ENCODE data around the gene LDLRAD4.

The LDLRAD4 gene

GRCh38 chr18:13520306-13520705 lies 301.7 kb downstream of the LDLRAD4 start:
- TF ChIP-seq CTCF (IDR thresholded peaks at IDR 0.05; ENCODE audit: insufficient read depth, low read length, poor library complexity, severe bottlenecking) (no peak), EZH2phosphoT487 (conservative IDR thresholded peaks at IDR 0.05; ENCODE audit: low read length) (no peak)
- Histone ChIP-seq H3K9me2 (replicated peaks; ENCODE audit: insufficient read depth, low read length) (no peaks in the 10 kb centered on the region), H3F3A (ENCODE audit: insufficient read depth) (no peaks in the 10 kb centered on the region), H3K9ac (ENCODE audit: low read length) (no peak overlapping the region), H3K9me3 (ENCODE audit: insufficient read depth, low read length) (no peaks in the 10 kb centered on the region), H2AFZ (ENCODE audit: low read depth, low read length, severe bottlenecking) (no peak overlapping the region), H3K27me3 (ENCODE audit: low read length) (no peaks in the 10 kb centered on the region), H4K20me1 (ENCODE audit: low read depth, low read length) (no peaks in the 10 kb centered on the region), H3K4me2 (ENCODE audit: low read depth, low read length, poor library complexity, severe bottlenecking) (no peak overlapping the region), H3K4me3 (ENCODE audit: insufficient read depth, low read length, poor library complexity, severe bottlenecking) (no peak overlapping the region), H3K27ac (ENCODE audit: low read depth, low read length) (no peak overlapping the region), H3K36me3 (ENCODE audit: low read length) (no peaks in the 10 kb centered on the region), H3K79me2 (ENCODE audit: insufficient read depth, low read length) (no peaks in the 10 kb centered on the region)

DNA sequence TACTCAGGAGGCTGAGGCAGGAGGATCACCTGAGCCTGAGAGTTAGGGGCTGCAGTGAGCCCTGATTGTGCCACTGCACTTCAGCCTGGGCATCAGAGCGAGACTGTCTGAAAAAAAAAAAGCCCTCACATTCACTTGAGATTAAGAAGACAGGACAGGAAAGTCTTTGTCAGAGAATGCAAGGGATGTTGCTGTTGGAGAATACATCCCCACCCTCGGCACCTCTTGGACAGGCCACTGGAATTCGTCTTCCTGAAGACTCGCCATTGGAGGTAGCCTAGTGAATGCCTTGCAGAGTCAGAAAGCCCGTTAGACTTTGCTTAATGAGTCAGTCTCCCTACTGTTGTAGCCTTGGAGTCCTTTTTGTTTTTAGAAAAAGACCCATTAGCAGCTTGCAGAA lies 302.2 kb downstream of the LDLRAD4 start:
- Histone ChIP-seq H3K4me2 (ENCODE audit: low read depth, low read length, poor library complexity, severe bottlenecking) (no peak overlapping the region), H3K27ac (ENCODE audit: low read depth, low read length) (no peak overlapping the region), H2AFZ (ENCODE audit: low read depth, low read length, severe bottlenecking) (no peak overlapping the region), H3F3A (ENCODE audit: insufficient read depth) (no peaks in the 10 kb centered on the region), H3K9ac (ENCODE audit: low read length) (no peak overlapping the region), H3K4me3 (ENCODE audit: insufficient read depth, low read length, poor library complexity, severe bottlenecking) (no peak overlapping the region), H3K36me3 (ENCODE audit: low read length) (no peaks in the 10 kb centered on the region), H3K9me3 (ENCODE audit: insufficient read depth, low read length) (no peaks in the 10 kb centered on the region), H3K27me3 (ENCODE audit: low read length) (no peaks in the 10 kb centered on the region), H3K9me2 (replicated peaks; ENCODE audit: insufficient read depth, low read length) (no peaks in the 10 kb centered on the region), H3K79me2 (ENCODE audit: insufficient read depth, low read length) (no peaks in the 10 kb centered on the region), H4K20me1 (ENCODE audit: low read depth, low read length) (no peaks in the 10 kb centered on the region)
- TF ChIP-seq EZH2phosphoT487 (conservative IDR thresholded peaks at IDR 0.05; ENCODE audit: low read length) (no peak), CTCF (IDR thresholded peaks at IDR 0.05; ENCODE audit: insufficient read depth, low read length, poor library complexity, severe bottlenecking) (no peak)

- TF ChIP-seq CTCF (IDR thresholded peaks at IDR 0.05; ENCODE audit: insufficient read depth, low read length, poor library complexity, severe bottlenecking), result no peak
- TF ChIP-seq EZH2phosphoT487 (conservative IDR thresholded peaks at IDR 0.05; ENCODE audit: low read length), result no peak
- H2AFZ ChIP-seq (ENCODE audit: low read depth, low read length, severe bottlenecking), result no peak overlapping the region
- no peak overlapping the region for H3K9ac ChIP-seq (ENCODE audit: low read length)
- H3K9me3 ChIP-seq (ENCODE audit: insufficient read depth, low read length), result no peaks in the 10 kb centered on the region
- no peak overlapping the region for H3K27ac ChIP-seq (ENCODE audit: low read depth, low read length)
- H3K9me2 ChIP-seq (replicated peaks; ENCODE audit: insufficient read depth, low read length), result no peaks in the 10 kb centered on the region
- no peaks in the 10 kb centered on the region for H3K36me3 ChIP-seq (ENCODE audit: low read length)
- H4K20me1 ChIP-seq (ENCODE audit: low read depth, low read length), result no peaks in the 10 kb centered on the region
- no peaks in the 10 kb centered on the region for H3F3A ChIP-seq (ENCODE audit: insufficient read depth)
- no peak overlapping the region for H3K4me3 ChIP-seq (ENCODE audit: insufficient read depth, low read length, poor library complexity, severe bottlenecking)
- no peak overlapping the region for H3K4me2 ChIP-seq (ENCODE audit: low read depth, low read length, poor library complexity, severe bottlenecking)
- H3K79me2 ChIP-seq (ENCODE audit: insufficient read depth, low read length), result no peaks in the 10 kb centered on the region
- no peaks in the 10 kb centered on the region for H3K27me3 ChIP-seq (ENCODE audit: low read length)
These were observed 302.9 kb downstream of the LDLRAD4 start for GRCh38 chr18:13521418-13521817.

Measured in SU-DHL-6 (cell line).